Smooth muscle cell (in vitro differentiated cells): ENCODE measurements around the gene NPHP4. TPM values are rescaled to one million over a fixed set of nuclear protein-coding genes. Genes with fewer than 3 reads are reported as not detected.

ENCODE experiments used
- DNase-seq: peaks from one replicate; lab custom pipeline; 2025; ENCODE audit not compliant: unreplicated experiment; lab: John Stamatoyannopoulos, UW
- H2AFZ ChIP-seq: fragments of 200-600 bp; sonication (generic); 2 replicates; pipeline ENCODE4 v1.6.0; 2016; ENCODE audit warnings: antibody characterized with exemption, low read depth, mild to moderate bottlenecking
- H3F3A ChIP-seq: fragments of 200-600 bp; sonication (generic); 2 replicates; pipeline ENCODE4 v1.6.0; 2017; ENCODE audit warnings: antibody characterized with exemption, low read depth
- H3K27ac ChIP-seq: fragments of 200-600 bp; sonication (generic); 2 replicates; pipeline ENCODE4 v1.5.1; 2016; ENCODE audit warnings: low read depth, mild to moderate bottlenecking
- H3K27me3 ChIP-seq: fragments of 200-600 bp; sonication (generic); 2 replicates; pipeline ENCODE4 v1.6.1; 2016; ENCODE audit warnings: low read depth, mild to moderate bottlenecking
- H3K36me3 ChIP-seq: fragments of 200-600 bp; sonication (generic); 2 replicates; pipeline ENCODE4 v1.5.1; 2016; ENCODE audit warnings: low read depth
- H3K4me1 ChIP-seq: fragments of 200-600 bp; sonication (generic); 2 replicates; pipeline ENCODE4 v1.5.1; 2016; ENCODE audit warnings: low read depth
- H3K4me2 ChIP-seq: fragments of 200-600 bp; sonication (generic); 2 replicates; pipeline ENCODE4 v1.6.0; 2016; ENCODE audit warnings: mild to moderate bottlenecking
- H3K4me3 ChIP-seq: fragments of 200-600 bp; sonication (generic); 2 replicates; pipeline ENCODE4 v1.5.1; 2016; ENCODE audit warnings: mild to moderate bottlenecking
- H3K79me2 ChIP-seq: fragments of 200-600 bp; sonication (generic); 2 replicates; pipeline ENCODE4 v1.6.0; 2016; ENCODE audit warnings: low read depth, mild to moderate bottlenecking
- H3K9ac ChIP-seq: fragments of 200-600 bp; sonication (generic); 2 replicates; pipeline ENCODE4 v1.6.0; 2016; ENCODE audit warnings: low read depth
- H3K9me3 ChIP-seq: fragments of 200-600 bp; sonication (generic); replicated peaks from 2 replicates; pipeline ENCODE4 v1.5.1; 2016; ENCODE audit warnings: low read depth
- H4K20me1 ChIP-seq: fragments of 200-600 bp; sonication (generic); 2 replicates; pipeline ENCODE4 v1.6.0; 2016; ENCODE audit warnings: low read depth
- WGBS: methylation state at CpG from one replicate; pipeline ENCODE4 v1.1.7; 2016; ENCODE audit warnings: low lambda C conversion rate; 5-methylcytosine and 5-hydroxymethylcytosine counted together
- polyA plus RNA-seq: library from polyadenylated mRNA; unstranded; fragments of >200 nt; fragmentation: Nextera tagmentation; extraction: Ambion mirVana; gene quantifications from 2 replicates; pipeline ENCODE4 v1.2.1, GENCODE V29; 2016
- total RNA-seq: library from RNA; depleted of rRNA; stranded (reverse); fragments of >200 nt; gene quantifications from 2 replicates; pipeline ENCODE4 v1.2.3, GENCODE V29; 2014
- TF ChIP-seq, protein P1 (sequence below): fragments of 200-600 bp; sonication (generic); IDR thresholded peaks from 2 replicates; pipeline ENCODE4 v1.5.1; 2017; ENCODE audit warnings: borderline replicate concordance, mild to moderate bottlenecking, antibody characterized with exemption; ENCODE audit not compliant: insufficient read depth, poor library complexity, severe bottlenecking

The NPHP4 gene
- total and polyA plus RNA-seq, 2 experiments from 2014 or later: 5.4 to 8.4 TPM

- H3K27ac ChIP-seq: no peak overlapping the region
- no peaks in the 10 kb centered on the region for H3K27me3 ChIP-seq
- H3K79me2 ChIP-seq: no peaks in the 10 kb centered on the region
- no peak overlapping the region for H2AFZ ChIP-seq
- H3K4me1 ChIP-seq: peaks cover 9% of the 10 kb centered on the region
- no peak overlapping the region for H3K4me2 ChIP-seq
- H3F3A ChIP-seq: peaks cover 16% of the 10 kb centered on the region
- DNase-seq: no peak
- H3K9me3 ChIP-seq: no peaks in the 10 kb centered on the region
- H3K36me3 ChIP-seq: no peaks in the 10 kb centered on the region
- TF ChIP-seq, protein P1, sequence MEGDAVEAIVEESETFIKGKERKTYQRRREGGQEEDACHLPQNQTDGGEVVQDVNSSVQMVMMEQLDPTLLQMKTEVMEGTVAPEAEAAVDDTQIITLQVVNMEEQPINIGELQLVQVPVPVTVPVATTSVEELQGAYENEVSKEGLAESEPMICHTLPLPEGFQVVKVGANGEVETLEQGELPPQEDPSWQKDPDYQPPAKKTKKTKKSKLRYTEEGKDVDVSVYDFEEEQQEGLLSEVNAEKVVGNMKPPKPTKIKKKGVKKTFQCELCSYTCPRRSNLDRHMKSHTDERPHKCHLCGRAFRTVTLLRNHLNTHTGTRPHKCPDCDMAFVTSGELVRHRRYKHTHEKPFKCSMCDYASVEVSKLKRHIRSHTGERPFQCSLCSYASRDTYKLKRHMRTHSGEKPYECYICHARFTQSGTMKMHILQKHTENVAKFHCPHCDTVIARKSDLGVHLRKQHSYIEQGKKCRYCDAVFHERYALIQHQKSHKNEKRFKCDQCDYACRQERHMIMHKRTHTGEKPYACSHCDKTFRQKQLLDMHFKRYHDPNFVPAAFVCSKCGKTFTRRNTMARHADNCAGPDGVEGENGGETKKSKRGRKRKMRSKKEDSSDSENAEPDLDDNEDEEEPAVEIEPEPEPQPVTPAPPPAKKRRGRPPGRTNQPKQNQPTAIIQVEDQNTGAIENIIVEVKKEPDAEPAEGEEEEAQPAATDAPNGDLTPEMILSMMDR: no peak
- no peak overlapping the region for H3K4me3 ChIP-seq
- no peak overlapping the region for H3K9ac ChIP-seq
- WGBS: 63% methylated on average over 5 of the region's 5 CpGs
- H4K20me1 ChIP-seq: no peaks in the 10 kb centered on the region
Observed at GRCh38 chr1:5982868-5983267, 9.4 kb downstream of the NPHP4 start.

DNA sequence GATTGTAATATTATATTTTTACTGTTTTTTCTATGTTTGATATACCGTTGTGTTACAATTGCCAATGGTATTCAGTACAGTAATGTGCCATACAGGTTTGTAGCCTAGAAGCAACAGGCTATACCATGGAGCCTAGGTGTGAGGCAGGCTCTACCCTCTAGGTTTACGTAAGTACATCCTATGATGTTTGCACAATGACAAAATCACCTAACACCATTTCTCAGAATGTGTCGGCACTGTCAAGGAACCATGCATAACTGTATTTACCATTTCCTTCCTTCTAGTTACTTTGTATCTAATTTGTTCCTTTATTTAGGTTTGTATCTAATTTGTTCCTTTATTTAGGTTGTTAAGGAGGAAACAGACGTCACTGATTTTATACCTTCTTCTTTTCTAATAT lies 9.9 kb downstream of the NPHP4 start:
- Histone ChIP-seq H3K36me3 (no peaks in the 10 kb centered on the region), H3K4me3 (no peak overlapping the region), H3K27ac (no peak overlapping the region), H3K79me2 (no peaks in the 10 kb centered on the region), H3K9me3 (no peaks in the 10 kb centered on the region), H3K9ac (no peak overlapping the region), H3F3A (peaks cover 16% of the 10 kb centered on the region), H3K27me3 (no peaks in the 10 kb centered on the region), H3K4me2 (no peak overlapping the region), H2AFZ (no peak overlapping the region), H4K20me1 (no peaks in the 10 kb centered on the region), H3K4me1 (peaks cover 9% of the 10 kb centered on the region)
- TF ChIP-seq, protein P1: no peak
- no peak for DNase-seq
- WGBS: 95% methylated on average over 4 of the region's 4 CpGs

DNA sequence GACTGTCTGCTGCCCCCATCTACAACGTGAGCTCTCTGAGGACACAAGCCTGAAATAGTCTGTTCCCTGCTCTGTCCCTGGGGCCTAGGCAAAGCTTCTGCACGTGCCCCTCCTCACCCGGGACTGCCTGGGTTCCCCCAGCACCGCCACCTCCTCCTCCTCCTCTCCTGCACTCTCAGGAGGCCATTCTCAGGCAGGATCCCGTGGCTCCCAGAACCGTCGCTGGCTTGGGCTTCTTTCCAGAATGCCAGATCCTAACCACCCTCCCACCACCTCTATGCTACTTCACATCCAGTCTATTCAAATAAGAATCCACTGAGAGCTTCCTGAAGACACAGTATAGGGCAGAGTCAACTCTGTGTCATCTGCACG lies 11.2 kb downstream of the NPHP4 start:
- Histone ChIP-seq H3K9me3 (no peaks in the 10 kb centered on the region), H3K4me1 (peaks cover 9% of the 10 kb centered on the region), H3K27me3 (no peaks in the 10 kb centered on the region), H2AFZ (no peak overlapping the region), H3K36me3 (no peaks in the 10 kb centered on the region), H3K27ac (peak overlapping the region; percentile 10), H3K4me3 (no peak overlapping the region), H3K4me2 (peak overlapping the region; percentile 45), H3K79me2 (no peaks in the 10 kb centered on the region), H3F3A (peaks cover 16% of the 10 kb centered on the region), H3K9ac (no peak overlapping the region), H4K20me1 (no peaks in the 10 kb centered on the region)
- no peak for DNase-seq
- TF ChIP-seq, protein P1: no peak
- WGBS: 43% methylated on average over 8 of the region's 8 CpGs

GRCh38 chr1:5980314-5981008 lies 11.8 kb downstream of the NPHP4 start:
- Histone ChIP-seq H3K79me2 (no peaks in the 10 kb centered on the region), H3K4me2 (peak overlapping the region; percentile 45), H3K27me3 (no peaks in the 10 kb centered on the region), H3K9me3 (no peaks in the 10 kb centered on the region), H3K36me3 (no peaks in the 10 kb centered on the region), H3K4me1 (peaks cover 9% of the 10 kb centered on the region), H2AFZ (no peak overlapping the region), H3K27ac (peak overlapping the region; percentile 10), H3K9ac (no peak overlapping the region), H3K4me3 (no peak overlapping the region), H4K20me1 (peaks cover 2% of the 10 kb centered on the region), H3F3A (peaks cover 16% of the 10 kb centered on the region)
- 19% methylated on average over 20 of the region's 20 CpGs for WGBS
- TF ChIP-seq, protein P1: peak; percentile 25
- peak; percentile 62 for DNase-seq
